GM06990 (cell line): ENCODE results near the gene TRIM64C.
"Not testable (repeated sequence)": the region's sequence is repeated elsewhere in the genome, so short reads cannot be mapped to it uniquely, and the experiment has no call there.

Experiments
- DNase-seq: peaks from one replicate; pipeline ENCODE4 v3.0.0-alpha.2; 2011; ENCODE audit not compliant: insufficient read length; ENCODE audit errors: extremely low read depth
- H3K27me3 ChIP-seq: replicated peaks from 2 replicates; pipeline ENCODE4 v1.6.0; 2011; ENCODE audit warnings: low read length; ENCODE audit not compliant: control insufficient read depth, insufficient read depth
- H3K36me3 ChIP-seq: 2 replicates; pipeline ENCODE4 v1.5.1; 2011; ENCODE audit warnings: low read length; ENCODE audit not compliant: control insufficient read depth, insufficient read depth
- H3K4me3 ChIP-seq: replicated peaks from 2 replicates; pipeline ENCODE4 v1.5.1; 2011; ENCODE audit warnings: low read depth, mild to moderate bottlenecking, control low read depth, low read length

TRIM64C gene

GRCh38 chr11:49059012-49059411 lies at the start of gene TRIM64C:
Gene TRIM64C, minus strand, starts transcription at chr11:49059112. Its CDS starts 0 bp downstream, at chr11:49059112.
- not testable (repeated sequence) for H3K4me3 ChIP-seq, H3K36me3 ChIP-seq, H3K27me3 ChIP-seq, DNase-seq

- H3K27me3 ChIP-seq, DNase-seq, H3K4me3 ChIP-seq, H3K36me3 ChIP-seq: not testable (repeated sequence)
Measured at GRCh38 chr11:49102356-49102755, 43.4 kb upstream of the TRIM64C start.

GRCh38 chr11:49069897-49070296 lies 11.0 kb upstream of the TRIM64C start:
- DNase-seq, H3K27me3 ChIP-seq, H3K36me3 ChIP-seq, H3K4me3 ChIP-seq: not testable (repeated sequence)

GRCh38 chr11:49049821-49050220 lies 9.1 kb downstream of the TRIM64C start:
- DNase-seq, H3K36me3 ChIP-seq, H3K27me3 ChIP-seq, H3K4me3 ChIP-seq: not testable (repeated sequence)

- H3K27me3 ChIP-seq, H3K4me3 ChIP-seq, DNase-seq, H3K36me3 ChIP-seq: not testable (repeated sequence)
Measured at GRCh38 chr11:49048229-49048628, 10.7 kb downstream of the TRIM64C start.

- not testable (repeated sequence) for H3K4me3 ChIP-seq, H3K27me3 ChIP-seq, H3K36me3 ChIP-seq, DNase-seq
Measured at GRCh38 chr11:49028523-49028922, 30.4 kb downstream of the TRIM64C start, which contains the start of gene TRIM49B. Gene TRIM49B, plus strand, starts transcription at chr11:49028823. Its CDS starts 2,777 bp downstream, at chr11:49031600.
